SU-DHL-6 (cell line): ENCODE results near the gene RORC.

Experiments used
- H2AFZ ChIP-seq: fragments of 200-600 bp; sonication (generic); 2 replicates; pipeline ENCODE4 v1.6.1; 2014; ENCODE audit warnings: low read depth, mild to moderate bottlenecking, moderate library complexity, mixed read lengths, antibody characterized with exemption, low read length; ENCODE audit not compliant: severe bottlenecking
- H3F3A ChIP-seq: fragments of 200-600 bp; shearing (Covaris generic); 2 replicates; pipeline ENCODE4 v1.6.0; 2016; ENCODE audit warnings: antibody characterized with exemption, mild to moderate bottlenecking; ENCODE audit not compliant: insufficient read depth
- H3K27ac ChIP-seq: fragments of 200-600 bp; sonication (generic); 2 replicates; pipeline ENCODE4 v1.5.1; 2016; ENCODE audit warnings: low read depth, mild to moderate bottlenecking, low read length, moderate library complexity, mixed read lengths
- H3K27me3 ChIP-seq: fragments of 200-600 bp; sonication (generic), shearing (Covaris generic); 2 replicates; pipeline ENCODE4 v1.6.0; 2014; ENCODE audit warnings: mild to moderate bottlenecking, low read length
- H3K36me3 ChIP-seq: fragments of 200-600 bp; sonication (generic); 2 replicates; pipeline ENCODE4 v1.6.1; 2014; ENCODE audit warnings: mild to moderate bottlenecking, low read length, mixed read lengths
- H3K4me2 ChIP-seq: fragments of 300-600, 200-600 bp; shearing (Covaris generic), sonication (generic); 2 replicates; pipeline ENCODE4 v1.6.0; 2014; ENCODE audit warnings: low read length, low read depth, mild to moderate bottlenecking; ENCODE audit not compliant: poor library complexity, severe bottlenecking
- H3K4me3 ChIP-seq: fragments of 200-600 bp; sonication (generic); 2 replicates; pipeline ENCODE4 v1.5.1; 2014; ENCODE audit warnings: antibody characterized with exemption, low read length, mild to moderate bottlenecking, mixed read lengths; ENCODE audit not compliant: insufficient read depth, poor library complexity, severe bottlenecking
- H3K79me2 ChIP-seq: fragments of 200-600 bp; sonication (generic); 2 replicates; pipeline ENCODE4 v1.6.1; 2014; ENCODE audit warnings: mild to moderate bottlenecking, low read length, moderate library complexity; ENCODE audit not compliant: insufficient read depth
- H3K9ac ChIP-seq: fragments of 200-600 bp; sonication (generic); 2 replicates; pipeline ENCODE4 v1.7.0; 2014; ENCODE audit warnings: mild to moderate bottlenecking, low read length
- H3K9me2 ChIP-seq: fragments of 200-600 bp; sonication (generic); replicated peaks from 2 replicates; pipeline ENCODE4 v1.6.1; 2014; ENCODE audit warnings: low read length; ENCODE audit not compliant: insufficient read depth
- H3K9me3 ChIP-seq: fragments of 200-600 bp; sonication (generic); 2 replicates; pipeline ENCODE4 v1.6.1; 2014; ENCODE audit warnings: low read length, mixed read lengths; ENCODE audit not compliant: insufficient read depth
- H4K20me1 ChIP-seq: fragments of 200-600 bp; sonication (generic); 2 replicates; pipeline ENCODE4 v1.6.1; 2014; ENCODE audit warnings: low read depth, mild to moderate bottlenecking, antibody characterized with exemption, low read length, moderate library complexity, mixed read lengths
- EZH2phosphoT487 ChIP-seq: fragments of 200-600 bp; sonication (generic), shearing (Covaris generic); conservative IDR thresholded peaks from 2 replicates; pipeline ENCODE4 v1.6.1; 2018; ENCODE audit warnings: mild to moderate bottlenecking, antibody characterized with exemption, low read length, moderate library complexity, mixed read lengths
- TF ChIP-seq, protein P1 (sequence below): fragments of 200-600 bp; sonication (generic); IDR thresholded peaks from one replicate; pipeline ENCODE4 v1.5.1; 2017; ENCODE audit warnings: antibody characterized with exemption, mild to moderate bottlenecking, low read length, moderate library complexity; ENCODE audit not compliant: insufficient read depth, poor library complexity, severe bottlenecking

RORC gene

DNA sequence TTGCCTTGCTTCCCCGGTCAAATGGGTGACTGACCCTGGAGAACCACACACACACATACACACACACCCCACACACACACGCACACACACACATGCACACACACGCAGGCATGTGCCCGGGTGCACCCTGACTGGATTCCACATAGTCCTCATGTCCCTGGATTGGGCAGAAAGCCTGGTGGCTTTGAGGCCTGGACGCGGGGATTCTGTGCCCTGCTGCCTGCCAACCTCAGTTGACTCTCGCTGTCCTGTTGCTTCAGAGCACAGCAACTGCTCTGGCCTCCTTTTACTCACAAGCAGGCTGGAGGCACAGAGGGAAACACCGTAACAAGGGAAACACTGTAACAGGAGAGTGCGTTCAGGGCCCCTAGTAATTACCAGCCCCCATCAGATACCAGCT, 6.4 kb downstream of the RORC start:
- Histone ChIP-seq H3K9me3 (no peaks in the 10 kb centered on the region), H3K9ac (no peak overlapping the region), H3K4me3 (no peak overlapping the region), H4K20me1 (no peaks in the 10 kb centered on the region), H3F3A (no peaks in the 10 kb centered on the region), H3K79me2 (no peaks in the 10 kb centered on the region), H3K4me2 (no peak overlapping the region), H3K27me3 (no peaks in the 10 kb centered on the region), H3K27ac (no peak overlapping the region), H3K9me2 (no peaks in the 10 kb centered on the region), H3K36me3 (no peaks in the 10 kb centered on the region), H2AFZ (no peak overlapping the region)
- no peak for TF ChIP-seq EZH2phosphoT487
- TF ChIP-seq, protein P1, sequence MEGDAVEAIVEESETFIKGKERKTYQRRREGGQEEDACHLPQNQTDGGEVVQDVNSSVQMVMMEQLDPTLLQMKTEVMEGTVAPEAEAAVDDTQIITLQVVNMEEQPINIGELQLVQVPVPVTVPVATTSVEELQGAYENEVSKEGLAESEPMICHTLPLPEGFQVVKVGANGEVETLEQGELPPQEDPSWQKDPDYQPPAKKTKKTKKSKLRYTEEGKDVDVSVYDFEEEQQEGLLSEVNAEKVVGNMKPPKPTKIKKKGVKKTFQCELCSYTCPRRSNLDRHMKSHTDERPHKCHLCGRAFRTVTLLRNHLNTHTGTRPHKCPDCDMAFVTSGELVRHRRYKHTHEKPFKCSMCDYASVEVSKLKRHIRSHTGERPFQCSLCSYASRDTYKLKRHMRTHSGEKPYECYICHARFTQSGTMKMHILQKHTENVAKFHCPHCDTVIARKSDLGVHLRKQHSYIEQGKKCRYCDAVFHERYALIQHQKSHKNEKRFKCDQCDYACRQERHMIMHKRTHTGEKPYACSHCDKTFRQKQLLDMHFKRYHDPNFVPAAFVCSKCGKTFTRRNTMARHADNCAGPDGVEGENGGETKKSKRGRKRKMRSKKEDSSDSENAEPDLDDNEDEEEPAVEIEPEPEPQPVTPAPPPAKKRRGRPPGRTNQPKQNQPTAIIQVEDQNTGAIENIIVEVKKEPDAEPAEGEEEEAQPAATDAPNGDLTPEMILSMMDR: no peak

DNA sequence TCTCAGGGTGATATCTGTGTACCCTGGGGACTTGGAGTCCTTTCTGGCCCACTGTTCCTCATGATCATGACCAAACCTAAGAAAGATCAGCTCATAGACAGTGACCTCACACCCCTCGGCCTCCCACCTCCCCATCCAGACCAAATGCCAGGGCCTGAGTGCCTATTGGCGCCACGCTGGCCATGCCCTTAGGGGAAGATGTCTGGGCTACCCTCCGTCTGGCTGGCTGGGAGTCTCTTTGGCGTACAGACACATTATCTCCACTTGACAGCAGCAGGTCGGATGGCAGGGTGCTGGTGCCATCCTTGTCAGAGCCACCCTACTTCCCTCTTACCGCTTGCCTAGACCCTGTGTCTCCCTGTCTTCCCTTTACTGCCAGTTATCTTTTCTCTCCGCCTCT, 8.4 kb downstream of the RORC start:
- Histone ChIP-seq H3K9me3 (no peaks in the 10 kb centered on the region), H4K20me1 (no peaks in the 10 kb centered on the region), H3K4me2 (no peak overlapping the region), H3K27ac (no peak overlapping the region), H3K9ac (no peak overlapping the region), H2AFZ (no peak overlapping the region), H3K27me3 (no peaks in the 10 kb centered on the region), H3K4me3 (no peak overlapping the region), H3K9me2 (no peaks in the 10 kb centered on the region), H3K36me3 (no peaks in the 10 kb centered on the region), H3K79me2 (no peaks in the 10 kb centered on the region), H3F3A (no peaks in the 10 kb centered on the region)
- no peak for TF ChIP-seq EZH2phosphoT487
- TF ChIP-seq, protein P1: no peak

DNA sequence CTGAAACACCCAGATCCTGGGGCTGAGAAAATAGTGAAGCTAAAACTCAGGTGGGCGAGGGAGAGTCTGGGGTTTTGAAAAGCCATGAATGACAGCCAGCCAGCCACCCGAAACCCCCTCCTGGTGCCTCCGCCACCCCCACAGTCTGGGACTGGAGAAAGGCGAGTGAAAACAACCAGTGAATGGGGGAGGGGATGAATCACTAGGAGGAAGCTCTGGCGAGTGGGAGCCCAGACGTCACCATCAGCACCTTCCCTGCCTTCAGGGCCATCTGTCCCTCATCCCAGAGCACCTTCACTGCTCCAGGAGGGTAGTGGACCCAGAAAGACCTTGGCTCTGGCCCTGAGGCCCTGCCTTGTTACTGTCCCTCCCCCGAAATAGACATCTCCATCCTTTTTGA, 9.2 kb downstream of the RORC start:
- H3K27ac ChIP-seq: no peak overlapping the region
- no peak for TF ChIP-seq EZH2phosphoT487
- TF ChIP-seq, protein P1: no peak
- H3K79me2 ChIP-seq: no peaks in the 10 kb centered on the region
- no peaks in the 10 kb centered on the region for H3K27me3 ChIP-seq
- H3F3A ChIP-seq: no peaks in the 10 kb centered on the region
- no peak overlapping the region for H2AFZ ChIP-seq
- no peaks in the 10 kb centered on the region for H3K9me3 ChIP-seq
- no peak overlapping the region for H3K4me2 ChIP-seq
- H3K36me3 ChIP-seq: no peaks in the 10 kb centered on the region
- no peaks in the 10 kb centered on the region for H3K9me2 ChIP-seq
- H3K9ac ChIP-seq: no peak overlapping the region
- no peak overlapping the region for H3K4me3 ChIP-seq
- no peaks in the 10 kb centered on the region for H4K20me1 ChIP-seq

DNA sequence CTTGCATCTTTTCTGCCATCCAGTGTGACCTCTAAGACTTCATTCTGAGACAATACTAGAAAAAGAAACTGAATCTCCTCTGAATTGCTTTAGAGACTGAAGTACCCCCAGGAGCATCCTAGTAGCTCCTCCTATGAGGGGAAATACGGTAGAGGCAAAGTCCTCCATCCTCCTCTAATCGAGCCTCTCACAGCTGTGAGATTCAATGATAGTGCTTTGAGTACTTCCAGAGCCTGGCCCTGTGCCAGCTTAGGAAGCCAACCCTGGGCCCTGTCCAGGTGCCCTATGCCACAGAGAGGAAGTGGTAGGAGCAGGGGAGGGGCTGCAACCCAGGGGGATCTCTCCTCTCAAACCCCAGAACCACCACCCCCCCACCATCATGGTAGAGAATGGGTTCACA, 10.7 kb downstream of the RORC start:
- Histone ChIP-seq H3K9me3 (no peaks in the 10 kb centered on the region), H4K20me1 (no peaks in the 10 kb centered on the region), H3K36me3 (no peaks in the 10 kb centered on the region), H3K9ac (no peak overlapping the region), H3K4me3 (no peak overlapping the region), H3K4me2 (no peak overlapping the region), H2AFZ (no peak overlapping the region), H3K27ac (no peak overlapping the region), H3K27me3 (no peaks in the 10 kb centered on the region), H3F3A (no peaks in the 10 kb centered on the region), H3K79me2 (no peaks in the 10 kb centered on the region), H3K9me2 (no peaks in the 10 kb centered on the region)
- no peak for TF ChIP-seq EZH2phosphoT487
- TF ChIP-seq, protein P1: no peak
